GM19099 (cell line): ENCODE measurements around the gene GNG7.

Source experiments
- POLR2A ChIP-seq: IDR thresholded peaks from 3 replicates; pipeline ENCODE4 v1.6.1; 2011; ENCODE audit warnings: low read depth; ENCODE audit not compliant: insufficient read length; ENCODE audit errors: extremely low read depth

The GNG7 gene

DNA sequence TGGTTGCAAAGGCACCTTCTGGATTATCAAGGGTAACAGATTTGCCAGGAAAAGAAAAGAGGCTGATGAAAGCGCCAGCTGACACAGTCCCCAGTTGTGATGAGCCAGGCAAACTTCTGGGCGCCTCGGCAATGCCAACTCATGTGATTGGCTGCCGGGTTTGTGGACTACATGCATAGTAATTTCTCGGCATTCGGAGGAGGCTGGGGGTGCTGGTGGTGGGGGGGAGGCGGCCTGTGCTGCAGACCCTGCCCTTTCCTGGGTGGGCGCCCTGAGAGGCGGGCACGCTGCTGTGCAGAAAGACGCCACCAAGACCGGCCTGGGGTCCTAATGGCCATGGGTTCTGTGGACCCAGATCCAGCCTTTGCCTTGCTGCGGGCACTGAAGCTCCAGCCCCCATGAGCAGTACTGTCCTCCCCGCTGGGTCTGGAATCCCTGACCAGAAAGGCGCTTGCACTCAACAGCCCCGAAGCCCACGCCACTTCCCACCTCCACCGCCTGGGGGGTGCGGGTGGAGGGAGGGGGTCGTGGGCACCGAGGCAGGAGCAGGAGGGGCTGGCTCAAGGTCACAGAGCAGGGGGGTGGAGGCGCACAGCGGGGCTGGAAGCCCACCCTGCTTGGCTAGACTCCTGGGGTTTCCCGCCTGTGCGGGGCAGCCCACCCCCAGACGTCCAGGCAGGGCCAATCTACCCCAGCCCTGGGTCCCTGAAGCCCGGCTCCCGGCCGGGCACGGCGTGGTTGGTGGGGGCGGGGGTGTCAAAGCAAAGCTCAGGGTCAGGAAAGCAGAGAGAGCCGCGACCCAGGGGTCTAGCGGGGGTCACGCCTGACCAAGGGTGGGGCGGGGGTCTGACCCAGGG is 17.7 kb upstream of the GNG7 start:
- no peak for TF ChIP-seq POLR2A

DNA sequence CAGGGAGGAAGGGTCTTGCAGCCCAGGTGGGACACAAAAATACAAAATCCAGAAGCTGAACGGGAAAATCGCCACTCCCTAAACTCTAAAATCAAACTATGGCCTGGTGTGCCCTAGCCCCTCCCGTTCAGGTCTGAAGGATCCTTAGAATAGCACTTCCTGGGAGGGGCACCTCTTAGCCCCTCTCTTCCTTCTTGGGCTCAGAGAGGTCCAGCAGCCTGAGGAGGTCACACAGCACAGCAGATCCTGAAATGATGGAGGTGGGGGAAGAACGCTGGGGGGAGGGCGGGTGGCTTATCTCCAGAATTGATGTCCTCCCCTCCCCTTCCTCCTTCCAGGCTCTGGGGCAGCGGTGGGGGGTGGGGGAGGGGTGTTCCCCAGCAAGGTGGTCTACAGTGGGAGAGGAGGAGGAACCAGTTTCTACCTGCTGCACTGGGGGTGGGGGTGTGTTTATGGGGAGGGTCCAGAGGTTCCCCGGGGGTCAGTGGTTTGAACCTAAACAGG is 16.8 kb upstream of the GNG7 start:
- no peak for TF ChIP-seq POLR2A

DNA sequence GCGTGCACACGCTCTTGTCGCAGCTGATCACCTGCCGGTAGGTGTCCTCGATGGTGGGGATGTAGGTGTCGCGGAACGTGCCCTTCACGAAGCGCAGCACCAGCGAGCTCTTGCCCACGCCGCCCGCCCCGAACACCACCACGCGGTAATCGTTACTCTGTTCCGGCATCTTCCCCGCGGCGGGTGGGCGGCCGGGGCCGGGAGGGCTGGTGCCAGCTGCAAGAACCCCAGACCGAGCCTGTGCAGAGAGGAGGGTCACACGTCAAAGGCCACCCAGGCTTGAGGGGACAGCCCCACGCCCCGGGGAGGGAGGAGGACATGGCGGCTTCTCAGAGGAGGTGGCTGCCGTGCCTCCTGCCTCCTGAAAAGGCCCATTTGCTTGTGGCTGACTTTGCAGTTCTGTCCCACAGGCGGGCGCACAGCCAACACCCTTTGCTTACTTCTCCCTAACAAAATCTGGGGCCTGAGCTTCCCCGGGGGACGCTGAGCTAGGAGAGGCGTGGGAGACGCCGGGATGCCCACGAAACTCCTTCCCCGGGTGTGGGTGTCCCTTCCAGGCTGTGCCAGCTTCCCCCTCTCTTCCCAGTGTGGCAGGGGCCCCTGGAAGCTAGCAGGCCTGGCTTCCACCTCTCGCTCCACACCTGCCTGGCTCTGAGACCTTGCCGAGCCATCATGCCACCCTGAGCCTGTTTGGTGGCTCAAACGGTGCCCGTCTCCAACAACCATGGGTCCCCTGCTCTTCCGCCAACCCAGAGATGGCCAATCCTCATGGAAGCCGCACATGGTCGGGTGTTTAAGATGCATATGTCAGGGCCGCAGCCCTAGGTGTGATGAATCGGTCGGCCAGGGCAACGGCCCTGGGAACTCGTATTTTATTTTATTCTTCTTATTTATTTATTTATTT is 15.4 kb upstream of the GNG7 start:
- no peak for TF ChIP-seq POLR2A

- no peak for TF ChIP-seq POLR2A
Observed at GRCh38 chr19:2716722-2717637, 14.5 kb upstream of the GNG7 start.

GRCh38 chr19:2716275-2716650 is 13.8 kb upstream of the GNG7 start:
- TF ChIP-seq POLR2A = no peak

DNA sequence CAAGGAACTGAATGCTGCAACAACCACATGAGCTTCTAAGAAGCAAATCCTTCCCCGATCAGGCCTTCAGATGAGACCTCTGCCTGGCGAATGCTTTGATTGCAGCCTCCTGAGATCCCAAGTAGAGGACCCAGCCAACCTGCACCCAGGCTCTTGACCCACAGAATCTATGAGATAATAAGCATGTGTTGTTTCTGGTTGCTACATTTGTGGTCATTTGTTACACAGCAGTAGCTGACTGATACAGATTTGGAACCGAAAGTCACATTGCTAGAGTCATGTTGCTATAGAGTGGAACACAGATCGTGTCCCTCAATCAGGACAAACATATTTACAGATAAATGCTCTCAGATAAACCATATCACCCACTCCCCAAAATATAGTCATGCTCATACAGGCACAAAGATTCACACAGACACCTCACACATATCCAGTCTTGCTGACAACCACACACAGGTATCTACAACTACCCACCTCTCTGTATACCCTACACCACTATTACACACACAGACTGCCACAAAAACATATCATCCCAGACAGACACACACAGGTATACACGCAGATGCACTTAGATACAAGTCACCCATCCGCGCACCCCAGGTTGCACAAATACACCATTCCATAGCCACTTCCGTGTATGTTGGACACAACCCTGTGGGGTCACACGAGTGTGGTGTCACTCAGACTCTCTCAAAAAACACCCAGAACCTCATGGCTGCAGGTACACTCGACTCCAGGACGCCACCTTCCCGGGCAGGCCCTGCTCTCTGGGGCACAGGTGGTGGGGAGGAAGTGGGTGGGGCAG is 13.2 kb upstream of the GNG7 start:
- no peak for TF ChIP-seq POLR2A

GRCh38 chr19:2714531-2715269 is 12.2 kb upstream of the GNG7 start:
- no peak for TF ChIP-seq POLR2A

DNA sequence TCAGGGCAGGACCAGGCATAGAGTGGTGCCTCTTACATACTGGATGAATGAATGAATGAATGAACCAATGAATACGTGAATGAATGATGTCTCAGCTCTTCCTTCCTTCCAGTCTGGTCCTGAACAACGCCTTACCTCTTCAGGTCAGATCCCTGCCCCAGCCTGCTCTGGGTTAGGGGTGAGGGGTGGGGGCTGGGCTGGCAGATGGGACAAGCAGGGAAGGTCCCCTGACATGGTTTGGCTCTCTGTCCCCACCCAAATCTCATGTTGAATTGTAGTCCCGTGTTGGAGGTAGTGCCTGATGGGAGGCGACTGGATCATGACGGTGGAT is 9.3 kb upstream of the GNG7 start:
- TF ChIP-seq POLR2A = no peak

DNA sequence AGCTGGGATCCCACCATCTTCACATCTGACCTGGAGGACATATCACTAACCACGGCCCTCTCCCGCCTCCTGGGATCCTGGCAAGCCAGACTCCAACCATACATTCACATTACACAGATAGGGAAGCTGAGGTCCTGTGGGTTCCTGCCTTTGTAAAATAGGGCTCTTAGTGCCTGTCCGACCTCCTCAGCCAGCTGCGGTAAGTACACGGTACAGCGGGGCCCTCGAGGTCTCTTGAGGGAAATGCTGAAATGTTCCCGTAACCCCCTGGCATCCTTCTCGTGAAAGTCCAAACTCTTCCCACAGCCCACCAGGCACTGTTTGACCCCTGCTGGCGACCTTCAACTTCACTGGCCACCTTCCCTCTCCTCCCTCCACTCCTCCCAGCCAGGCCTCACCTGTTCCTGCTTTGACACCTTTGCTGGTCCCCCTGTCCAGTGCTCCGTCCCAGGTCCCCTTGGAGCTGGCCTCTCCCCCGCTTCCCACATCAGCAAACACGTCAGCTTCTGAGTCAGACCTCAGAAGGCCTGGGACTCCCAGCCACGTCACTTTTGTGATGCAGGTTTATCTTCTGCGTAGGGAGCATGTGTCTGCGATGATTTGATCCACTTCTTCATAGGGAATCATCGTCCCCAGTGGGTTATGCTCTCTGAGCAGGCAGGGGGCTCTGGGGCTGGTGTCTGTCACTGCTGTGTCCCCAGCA is 8.8 kb upstream of the GNG7 start:
- no peak for TF ChIP-seq POLR2A

DNA sequence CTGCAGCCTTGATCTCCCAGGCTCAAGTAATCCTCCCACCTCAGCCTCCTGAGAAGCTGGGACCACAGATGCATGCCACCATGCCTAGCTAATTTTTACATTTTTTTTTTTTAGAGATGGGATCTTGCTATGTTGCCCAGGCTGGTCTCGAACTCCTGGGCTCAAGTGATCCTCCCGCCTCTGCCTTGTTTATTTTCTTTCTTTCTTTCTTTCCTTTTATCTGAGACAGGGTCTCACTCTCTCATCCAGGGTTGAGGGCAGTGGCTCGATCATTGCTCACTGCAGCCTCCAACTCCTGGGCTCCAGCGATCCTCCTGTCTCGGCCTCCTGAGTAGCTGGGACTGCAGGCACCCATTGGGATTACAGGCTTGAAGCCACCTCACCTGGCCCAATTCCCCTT is 3.8 kb upstream of the GNG7 start:
- TF ChIP-seq POLR2A = no peak

- TF ChIP-seq POLR2A = no peak
Observed at GRCh38 chr19:2703691-2704216, 1.3 kb upstream of the GNG7 start.

GRCh38 chr19:2703077-2703437 is 563 bp upstream of the GNG7 start:
- TF ChIP-seq POLR2A = no peak
